Right renal cortex interstitium (tissue), 3 donors: ENCODE results near the gene RMND1. TPM values are rescaled to one million over a fixed set of nuclear protein-coding genes. Genes with fewer than 3 reads are reported as not detected.

ENCODE experiments used
- DNase-seq, 3 donors: peaks; one replicate each; pipeline ENCODE4 v3.0.0-alpha.2; 2013; ENCODE audit warnings: low read depth in 3 of 3, low spot score in 2 of 3
- polyA plus RNA-seq, 3 donors: library from polyadenylated mRNA; unstranded; fragments of 120-200 nt; gene quantifications; one replicate each; pipeline ENCODE4 v1.2.1, GENCODE V29; 2013; ENCODE audit not compliant: insufficient read length in 3 of 3

RMND1 gene, protein sequence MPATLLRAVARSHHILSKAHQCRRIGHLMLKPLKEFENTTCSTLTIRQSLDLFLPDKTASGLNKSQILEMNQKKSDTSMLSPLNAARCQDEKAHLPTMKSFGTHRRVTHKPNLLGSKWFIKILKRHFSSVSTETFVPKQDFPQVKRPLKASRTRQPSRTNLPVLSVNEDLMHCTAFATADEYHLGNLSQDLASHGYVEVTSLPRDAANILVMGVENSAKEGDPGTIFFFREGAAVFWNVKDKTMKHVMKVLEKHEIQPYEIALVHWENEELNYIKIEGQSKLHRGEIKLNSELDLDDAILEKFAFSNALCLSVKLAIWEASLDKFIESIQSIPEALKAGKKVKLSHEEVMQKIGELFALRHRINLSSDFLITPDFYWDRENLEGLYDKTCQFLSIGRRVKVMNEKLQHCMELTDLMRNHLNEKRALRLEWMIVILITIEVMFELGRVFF
- 10 to 100 TPM; 45.4 to 62.1 (median 46.2) TPM for polyA plus RNA-seq

GRCh38 chr6:151451950-151452749 lies at the start of gene RMND1:
TSS of gene RMND1 (minus strand) at chr6:151452126. CDS start at chr6:151445811, 6,315 bp downstream.
- DNase-seq = peak; percentile 97 to 100 (median 97)

- no peak for DNase-seq
Observed at GRCh38 chr6:151499551-151499950, 47.6 kb upstream of the RMND1 start.

- no peak for DNase-seq
Observed at GRCh38 chr6:151498327-151498726, 46.4 kb upstream of the RMND1 start.

DNA sequence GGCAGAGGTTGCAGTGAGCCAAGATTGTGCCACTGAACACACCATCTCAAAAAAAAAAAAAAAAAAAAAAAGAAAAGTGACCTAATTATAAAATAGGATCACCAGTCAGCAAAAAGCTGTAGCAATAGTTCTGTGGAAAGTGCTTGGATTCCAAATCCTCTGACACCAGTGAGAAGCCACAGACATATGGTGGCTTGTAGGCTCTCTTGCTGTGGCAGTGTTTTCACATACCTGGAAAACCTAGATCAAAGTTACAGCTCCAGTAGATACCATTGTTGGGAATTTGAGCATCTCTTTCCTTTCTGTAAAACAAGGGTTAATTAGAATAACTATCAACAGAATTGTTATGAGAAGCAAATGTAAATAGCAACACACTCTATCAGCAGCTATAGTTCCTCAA lies 46.0 kb upstream of the RMND1 start:
- no peak for DNase-seq

DNA sequence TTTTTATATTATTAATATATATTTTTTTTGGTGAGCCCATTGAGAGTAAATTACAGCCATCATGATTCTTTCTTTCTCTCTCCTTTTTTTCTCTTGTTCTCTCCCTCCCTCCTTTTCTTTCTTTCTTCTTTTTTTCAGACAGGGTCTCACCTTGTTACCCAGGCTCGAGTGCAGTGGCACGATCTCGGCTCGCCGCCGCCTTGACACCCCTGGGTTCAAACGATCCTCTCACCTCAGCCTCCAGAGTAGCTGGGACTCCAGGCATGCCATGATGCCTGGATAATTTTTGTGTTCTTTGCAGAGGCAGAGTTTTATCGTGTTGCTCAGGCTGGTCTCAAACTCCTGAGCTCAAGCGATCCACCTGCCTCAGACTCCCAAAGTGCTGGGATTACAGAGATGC lies 43.5 kb upstream of the RMND1 start:
- no peak for DNase-seq

- no peak for DNase-seq
Observed at GRCh38 chr6:151494936-151495320, 43.0 kb upstream of the RMND1 start.

DNA sequence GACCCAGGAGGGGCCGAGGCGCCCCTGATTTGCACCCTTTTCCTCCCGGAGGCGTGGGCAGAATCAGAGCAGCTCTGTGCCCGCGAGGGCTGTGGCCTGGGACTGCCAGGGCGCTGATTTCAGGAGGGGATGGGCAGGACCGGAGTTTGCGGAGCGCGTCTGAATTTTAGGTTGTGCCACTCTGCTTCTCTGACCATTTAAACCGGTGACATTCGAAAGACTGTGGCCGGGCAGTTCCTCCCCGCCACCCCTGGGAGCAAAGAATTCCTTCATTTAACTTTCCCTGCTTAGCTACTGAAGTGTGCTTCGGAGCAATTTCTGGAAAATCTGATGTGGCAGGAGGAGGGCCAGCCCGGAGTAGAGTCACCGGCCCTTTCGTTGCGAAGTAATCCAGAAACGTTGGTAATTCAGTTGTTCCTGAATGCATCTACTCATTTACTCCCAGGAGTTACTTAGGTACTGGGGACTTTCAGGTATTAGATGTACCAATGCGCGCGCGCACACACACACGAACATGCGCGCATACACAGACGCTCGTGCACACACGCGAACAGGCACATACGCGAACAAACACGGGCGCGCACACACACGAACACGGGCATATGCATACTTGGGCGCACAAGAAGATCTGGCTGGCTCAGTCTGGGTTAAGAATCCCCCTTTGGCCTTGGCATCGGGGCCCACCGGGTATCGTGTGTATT lies 42.5 kb upstream of the RMND1 start:
- peak in 2 of 3 donors; percentile 43 to 44 for DNase-seq

DNA sequence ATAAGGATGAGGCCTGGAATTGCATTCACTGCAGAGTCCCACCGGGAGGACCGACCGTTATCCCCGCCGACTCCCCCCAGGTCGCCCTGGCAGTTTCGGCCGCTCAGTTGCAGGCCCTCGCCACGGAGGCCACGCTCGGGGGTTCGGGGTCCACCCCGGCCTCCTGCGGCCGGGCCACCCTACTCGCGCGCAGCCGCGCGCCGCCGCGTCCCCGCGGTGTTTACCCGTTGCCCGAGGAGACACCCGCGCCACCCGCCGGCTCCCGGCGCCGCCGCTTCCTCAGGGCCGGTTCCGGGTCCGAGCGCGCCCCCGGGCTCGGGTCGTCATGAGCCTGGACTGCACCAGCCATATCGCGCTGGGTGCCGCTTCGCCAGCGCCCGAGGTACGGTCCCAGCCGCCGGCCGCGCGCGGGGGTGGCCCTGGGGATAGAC lies 41.9 kb upstream of the RMND1 start, which contains the start of gene CCDC170:
Gene CCDC170, plus strand, starts transcription at position 214 of the 431 bp plus-strand sequence. Its CDS starts 112 bp downstream, at position 326.
- peak in 2 of 3 donors; percentile 29 to 46 for DNase-seq

DNA sequence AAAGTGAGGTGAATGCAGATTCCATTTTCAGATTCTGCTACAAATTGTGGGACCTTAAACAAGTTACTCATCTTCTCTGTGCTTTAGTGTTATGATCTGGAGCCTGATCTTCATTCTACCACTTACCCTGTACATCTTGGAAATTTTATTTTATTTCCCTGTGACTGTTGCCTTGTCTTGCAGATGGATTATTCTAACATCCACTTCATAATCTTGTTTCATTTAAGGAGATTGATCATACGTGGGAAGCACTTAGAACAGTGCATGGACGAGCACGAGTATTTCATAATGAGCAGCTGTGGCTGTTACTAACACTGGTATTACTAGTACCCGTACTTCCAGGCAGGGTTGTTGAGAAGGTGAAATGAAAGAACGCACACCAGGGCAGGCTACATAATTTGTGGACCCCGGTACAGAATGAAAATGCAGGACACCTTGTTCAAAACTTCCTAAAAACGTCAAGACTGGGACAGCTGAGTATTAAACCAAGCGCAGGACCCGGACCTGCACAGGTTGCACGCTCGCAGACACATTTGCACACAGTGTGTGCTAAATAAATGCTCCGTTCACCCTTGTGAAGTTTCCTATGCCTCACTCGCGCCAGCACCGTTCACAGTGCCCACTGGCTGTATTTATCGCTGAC lies 41.4 kb upstream of the RMND1 start:
- DNase-seq = no peak

- DNase-seq = no peak
Observed at GRCh38 chr6:151490996-151491395, 39.1 kb upstream of the RMND1 start.

DNA sequence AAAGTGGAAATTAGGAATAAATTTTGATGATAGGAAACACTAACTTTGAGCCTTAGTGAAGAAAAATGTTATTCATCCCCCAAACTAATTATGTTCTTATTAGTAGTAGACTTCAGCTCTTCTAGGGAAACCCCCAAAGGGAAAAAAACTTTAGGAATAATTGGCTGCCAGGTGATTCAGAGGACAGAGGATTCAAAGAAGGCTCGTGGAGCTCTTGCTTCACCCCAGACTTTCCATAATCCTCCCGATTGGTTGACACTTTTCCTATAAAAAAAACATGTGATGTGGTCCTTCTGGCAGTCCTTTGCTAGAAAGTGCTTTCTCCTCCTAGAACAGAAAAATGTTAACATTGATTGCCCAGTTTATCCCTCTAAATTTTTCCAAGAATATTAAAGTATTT lies 36.3 kb upstream of the RMND1 start:
- no peak for DNase-seq

DNA sequence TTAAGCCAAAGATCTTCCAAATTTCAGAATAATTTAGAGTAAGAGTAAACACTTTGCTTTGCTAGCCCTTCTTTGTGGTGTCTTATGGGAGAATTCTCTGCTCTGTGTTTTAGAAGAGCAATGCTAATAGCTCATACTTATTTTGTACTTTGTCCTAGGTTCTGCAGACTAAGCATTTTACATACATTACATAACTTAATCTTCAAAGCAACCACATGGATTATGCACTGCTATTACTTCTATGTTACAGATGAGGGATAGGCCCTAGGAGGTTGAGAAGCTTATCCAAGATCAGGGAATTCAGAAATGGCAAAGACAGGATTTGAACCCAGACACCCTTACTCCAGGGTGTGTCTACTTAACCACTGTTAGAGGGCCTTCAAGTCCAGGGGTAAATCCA lies 32.1 kb upstream of the RMND1 start:
- no peak for DNase-seq

DNA sequence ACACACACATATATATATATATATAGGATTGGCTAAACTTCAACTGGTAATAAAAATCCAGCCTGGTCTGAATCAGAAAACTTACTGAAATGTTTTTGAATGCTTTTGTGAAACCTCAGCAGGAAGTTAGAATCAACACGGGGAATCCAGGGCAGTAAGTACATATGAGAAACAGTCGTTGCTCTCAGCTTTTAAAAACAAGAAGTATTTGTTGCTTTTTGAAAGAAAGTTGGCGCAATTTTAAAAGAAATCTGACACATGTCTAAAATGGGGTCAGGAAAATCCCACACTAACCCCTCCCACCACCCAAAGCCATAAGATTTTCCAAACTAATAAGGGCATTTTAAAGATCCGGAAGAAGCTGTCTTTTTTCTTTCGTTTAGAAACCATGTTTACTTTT lies 30.4 kb upstream of the RMND1 start:
- peak in 2 of 3 donors; percentile 45 to 65 for DNase-seq

GRCh38 chr6:151481786-151482185 lies 29.9 kb upstream of the RMND1 start:
- DNase-seq = no peak

GRCh38 chr6:151478670-151479069 lies 26.7 kb upstream of the RMND1 start:
- DNase-seq = no peak

DNA sequence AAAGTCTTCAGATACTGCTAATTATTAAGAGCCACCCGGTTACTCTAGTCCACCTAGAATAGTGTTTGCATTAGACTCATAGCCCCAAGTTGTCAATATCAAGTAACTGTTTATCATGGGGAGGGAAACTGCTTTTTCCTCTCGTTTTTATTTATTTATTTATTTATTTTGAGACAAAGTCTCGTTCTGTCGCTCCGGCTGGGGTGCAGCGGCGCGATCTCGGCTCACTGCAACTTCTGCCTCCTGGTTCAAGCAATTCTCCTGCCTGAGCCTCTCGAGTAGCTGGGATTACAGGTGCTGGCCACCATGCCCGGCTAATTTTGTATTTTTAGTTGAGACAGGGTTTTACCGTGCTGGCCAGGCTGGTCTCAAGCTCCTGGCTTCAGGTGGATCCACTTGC lies 25.8 kb upstream of the RMND1 start:
- no peak for DNase-seq

DNA sequence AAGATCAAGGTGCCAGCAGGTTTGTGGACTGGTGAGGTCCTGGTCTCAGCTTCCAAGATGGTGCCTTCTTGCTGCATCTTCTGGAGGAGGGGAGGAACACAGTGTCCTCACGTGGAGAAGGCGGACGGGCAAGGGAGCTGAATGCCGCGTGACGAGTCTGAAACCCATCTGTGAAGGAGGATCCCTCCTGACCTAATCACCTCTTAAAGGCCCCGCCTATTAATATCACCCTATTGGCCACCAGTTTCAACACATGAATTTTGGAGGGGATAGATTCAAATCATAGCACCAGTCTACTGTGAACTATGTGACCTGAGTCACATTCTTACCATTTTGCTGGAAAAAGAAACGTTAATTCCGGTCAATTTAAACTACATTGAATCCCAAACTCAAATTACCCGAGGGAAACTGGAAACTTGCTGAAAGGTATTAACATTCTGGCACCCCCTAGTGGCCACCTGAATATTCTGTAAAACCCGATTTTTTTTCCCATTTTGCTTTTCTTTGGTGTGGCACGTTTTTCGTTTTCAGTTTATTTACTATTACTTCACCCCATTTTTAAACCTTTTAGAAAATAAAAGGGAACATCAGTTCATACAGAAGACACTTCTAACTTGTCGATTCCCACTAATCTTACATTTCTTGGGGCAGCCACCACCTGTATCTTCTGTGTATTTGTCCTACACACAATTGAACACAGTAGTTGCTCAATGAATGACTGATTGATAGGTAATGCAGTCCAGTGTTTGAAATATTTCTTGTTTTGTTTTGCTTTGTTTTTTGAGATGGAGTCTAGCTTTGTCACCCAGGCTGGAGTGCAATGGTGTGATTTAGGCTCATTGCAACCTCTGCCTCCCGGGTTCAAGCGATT lies 24.0 kb upstream of the RMND1 start:
- peak in 1 of 3 donors; percentile 27 for DNase-seq

DNA sequence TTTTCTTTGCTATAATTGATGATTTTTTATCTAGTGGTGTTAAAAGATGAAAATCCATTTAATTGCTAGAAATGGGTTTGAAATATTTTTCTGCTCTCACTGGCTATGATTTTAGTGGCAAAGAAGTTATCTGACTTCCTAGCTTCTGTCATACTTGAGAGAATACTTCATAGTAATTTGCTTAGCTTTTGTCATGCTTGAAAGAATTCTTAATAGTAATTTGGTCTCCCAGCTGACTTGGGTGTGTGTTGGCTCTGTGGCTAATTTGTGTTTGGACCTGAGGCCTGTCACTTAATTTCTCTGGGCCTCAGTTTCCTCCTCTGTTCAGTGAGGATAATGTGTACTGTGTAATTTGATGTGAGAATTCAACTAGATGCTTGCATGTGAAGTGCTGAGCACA lies 12.8 kb upstream of the RMND1 start:
- no peak for DNase-seq

GRCh38 chr6:151461673-151462072 lies 9.7 kb upstream of the RMND1 start:
- no peak for DNase-seq
